OCI-LY7 (cell line): ENCODE data around the gene CCR3. TPM values are rescaled to one million over a fixed set of nuclear protein-coding genes. Genes with fewer than 3 reads are reported as not detected.

Experiments used
- BruUV-seq: library from RNA; stranded (reverse); fragments of 400-500 nt; replicated peaks from 2 replicates; lab custom pipeline; 2021; lab: Mats Ljungman, UMichigan
- CTCF ChIA-PET: fragments of 300-600 bp; sonication (Branson Sonifier 250); formaldehyde crosslinking; loops from one replicate; lab custom pipeline; 2022; ENCODE audit warnings: antibody characterized with exemption; ENCODE audit not compliant: unreplicated experiment; lab: Charles Lee
- POLR2A ChIA-PET: fragments of 300-600 bp; sonication (Branson Sonifier 250); formaldehyde crosslinking; loops from one replicate; lab custom pipeline; 2022; ENCODE audit warnings: antibody characterized with exemption; lab: Charles Lee
- DNase-seq: peaks from one replicate; pipeline ENCODE4 v3.0.0-alpha.2; 2015; ENCODE audit warnings: low spot score
- H2AFZ ChIP-seq: fragments of 200-600 bp; sonication (generic), shearing (Covaris generic); 2 replicates; pipeline ENCODE4 v1.6.1; 2014; ENCODE audit warnings: mild to moderate bottlenecking, antibody characterized with exemption, low read length, moderate library complexity
- H3K27ac ChIP-seq: fragments of 200-600 bp; sonication (generic); 2 replicates; pipeline ENCODE4 v1.5.1; 2014; ENCODE audit warnings: mixed run types, low read depth, mild to moderate bottlenecking, moderate library complexity, low read length, inconsistent platforms; ENCODE audit not compliant: poor library complexity, severe bottlenecking
- H3K36me3 ChIP-seq: fragments of 200-600 bp; sonication (generic); 2 replicates; pipeline ENCODE4 v1.6.1; 2014; ENCODE audit warnings: mild to moderate bottlenecking, antibody characterized with exemption, low read length, moderate library complexity, mixed read lengths; ENCODE audit not compliant: insufficient read depth
- H3K4me1 ChIP-seq: fragments of 200-600 bp; sonication (generic); 2 replicates; pipeline ENCODE4 v1.5.1; 2014; ENCODE audit warnings: mild to moderate bottlenecking, low read length; ENCODE audit not compliant: insufficient read depth, poor library complexity, severe bottlenecking
- H3K4me2 ChIP-seq: fragments of 200-600 bp; sonication (generic); 2 replicates; pipeline ENCODE4 v1.6.1; 2014; ENCODE audit warnings: mild to moderate bottlenecking, low read length
- H3K4me3 ChIP-seq: fragments of 200-600 bp; sonication (generic); 2 replicates; pipeline ENCODE4 v1.5.1; 2014; ENCODE audit warnings: mild to moderate bottlenecking, low read depth, low read length; ENCODE audit not compliant: poor library complexity, severe bottlenecking
- H3K79me2 ChIP-seq: fragments of 200-600 bp; sonication (generic); 2 replicates; pipeline ENCODE4 v1.6.1; 2016; ENCODE audit warnings: low read depth, mild to moderate bottlenecking, low read length, moderate library complexity, mixed read lengths; ENCODE audit not compliant: insufficient read depth
- H3K9me2 ChIP-seq: fragments of 200-600 bp; sonication (generic); 2 replicates; pipeline ENCODE4 v1.6.1; 2016; ENCODE audit warnings: mild to moderate bottlenecking, low read length, mixed read lengths; ENCODE audit not compliant: insufficient read depth
- H3K9me3 ChIP-seq: fragments of 200-600 bp; sonication (generic); 2 replicates; pipeline ENCODE4 v1.6.1; 2014; ENCODE audit warnings: mild to moderate bottlenecking, mixed run types, low read length, mixed read lengths
- H4K20me1 ChIP-seq: fragments of 200-600 bp; sonication (generic); 2 replicates; pipeline ENCODE4 v1.6.1; 2014; ENCODE audit warnings: mild to moderate bottlenecking, antibody characterized with exemption, low read length, moderate library complexity, mixed read lengths; ENCODE audit not compliant: insufficient read depth
- EZH2phosphoT487 ChIP-seq: fragments of 200-600 bp; sonication (generic); IDR thresholded peaks from 2 replicates; pipeline ENCODE4 v1.6.1; 2018; ENCODE audit warnings: low read depth, borderline replicate concordance, mild to moderate bottlenecking, mixed run types, antibody characterized with exemption, low read length, moderate library complexity, mixed read lengths
- intact Hi-C: fragments of 100-400 bp; cut with micrococcal nuclease; formaldehyde crosslinking; loops from one replicate; pipeline ENCODE4 v1.10.0; 2022; ENCODE audit not compliant: unreplicated experiment
- total RNA-seq, 2 experiments: library from RNA; depleted of rRNA in 1 of 2; stranded (reverse); fragments of >200 nt in 1 of 2; shearing (Covaris generic) in 1 of 2; gene quantifications; 2 replicates each; pipeline ENCODE4 v1.2.3, GENCODE V29; 2014 to 2022
- TF ChIP-seq, protein P1 (sequence below): fragments of 200-600 bp; sonication (generic); conservative IDR thresholded peaks from 2 replicates; pipeline ENCODE4 v1.5.1; 2014; ENCODE audit warnings: mild to moderate bottlenecking, antibody characterized with exemption, low read length, moderate library complexity, mixed read lengths

CCR3 gene
- total RNA-seq, 2 experiments from 2014 or later: not detected

DNA sequence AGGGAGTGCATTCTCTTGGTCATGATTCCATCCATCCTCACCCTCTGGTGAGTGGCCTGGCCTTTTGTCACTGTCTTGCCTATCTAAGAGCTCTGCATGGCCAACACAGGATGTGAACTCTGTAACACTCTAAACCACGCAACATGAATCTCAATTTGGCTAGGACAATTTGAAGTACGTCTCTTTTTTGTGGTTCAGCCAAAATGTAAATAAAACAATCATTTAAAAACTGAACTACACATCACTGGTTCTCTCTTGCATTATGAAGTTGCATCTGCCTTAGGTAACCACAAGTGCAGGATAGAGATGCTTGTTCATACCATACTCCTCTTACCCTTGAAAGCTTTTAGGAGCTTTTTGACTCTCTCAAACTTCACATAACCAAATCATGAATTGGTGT lies 27.3 kb downstream of the CCR3 start:
- POLR2A ChIA-PET: no interaction called here
- intact Hi-C loops: no loop called here

DNA sequence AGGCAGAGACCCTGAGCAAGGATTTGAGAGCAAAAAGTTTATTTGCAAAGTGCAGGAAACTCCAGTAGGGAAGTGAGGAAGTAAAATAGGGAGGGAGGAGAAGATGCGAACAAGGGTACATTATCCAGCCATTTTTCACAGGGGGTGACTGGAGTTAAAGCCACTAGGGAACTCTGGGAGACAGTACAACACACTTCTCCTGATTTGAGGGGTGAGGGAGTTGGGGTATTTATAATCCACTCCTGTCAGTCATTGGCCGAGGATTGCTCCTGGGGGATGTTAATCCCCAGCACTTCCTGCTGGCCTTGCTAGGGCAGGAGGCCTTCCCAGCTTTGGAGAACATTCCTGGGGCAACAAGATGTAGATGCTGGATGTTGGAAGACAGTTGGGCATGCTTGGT lies 28.2 kb downstream of the CCR3 start:
- Histone ChIP-seq H3K4me1 (no peaks in the 10 kb centered on the region), H4K20me1 (no peaks in the 10 kb centered on the region), H3K4me2 (no peak overlapping the region), H3K9me2 (no peaks in the 10 kb centered on the region), H3K79me2 (no peaks in the 10 kb centered on the region), H3K4me3 (no peak overlapping the region), H2AFZ (no peak overlapping the region), H3K27ac (no peak overlapping the region), H3K36me3 (no peaks in the 10 kb centered on the region), H3K9me3 (no peaks in the 10 kb centered on the region)
- TF ChIP-seq, protein P1, sequence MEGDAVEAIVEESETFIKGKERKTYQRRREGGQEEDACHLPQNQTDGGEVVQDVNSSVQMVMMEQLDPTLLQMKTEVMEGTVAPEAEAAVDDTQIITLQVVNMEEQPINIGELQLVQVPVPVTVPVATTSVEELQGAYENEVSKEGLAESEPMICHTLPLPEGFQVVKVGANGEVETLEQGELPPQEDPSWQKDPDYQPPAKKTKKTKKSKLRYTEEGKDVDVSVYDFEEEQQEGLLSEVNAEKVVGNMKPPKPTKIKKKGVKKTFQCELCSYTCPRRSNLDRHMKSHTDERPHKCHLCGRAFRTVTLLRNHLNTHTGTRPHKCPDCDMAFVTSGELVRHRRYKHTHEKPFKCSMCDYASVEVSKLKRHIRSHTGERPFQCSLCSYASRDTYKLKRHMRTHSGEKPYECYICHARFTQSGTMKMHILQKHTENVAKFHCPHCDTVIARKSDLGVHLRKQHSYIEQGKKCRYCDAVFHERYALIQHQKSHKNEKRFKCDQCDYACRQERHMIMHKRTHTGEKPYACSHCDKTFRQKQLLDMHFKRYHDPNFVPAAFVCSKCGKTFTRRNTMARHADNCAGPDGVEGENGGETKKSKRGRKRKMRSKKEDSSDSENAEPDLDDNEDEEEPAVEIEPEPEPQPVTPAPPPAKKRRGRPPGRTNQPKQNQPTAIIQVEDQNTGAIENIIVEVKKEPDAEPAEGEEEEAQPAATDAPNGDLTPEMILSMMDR: no peak
- TF ChIP-seq EZH2phosphoT487: no peak
- ChIA-PET POLR2A (no interaction called here), CTCF (no interaction called here)
- intact Hi-C loops: no loop called here
- no TSS peak for BruUV-seq
- no peak for DNase-seq

More for the DNA sequence above, 27.3 kb downstream of the CCR3 start:
- Histone ChIP-seq H3K36me3 (no peaks in the 10 kb centered on the region), H3K4me1 (no peaks in the 10 kb centered on the region), H3K9me2 (no peaks in the 10 kb centered on the region), H4K20me1 (no peaks in the 10 kb centered on the region), H3K27ac (no peak overlapping the region), H2AFZ (no peak overlapping the region), H3K4me3 (no peak overlapping the region), H3K9me3 (no peaks in the 10 kb centered on the region), H3K4me2 (no peak overlapping the region), H3K79me2 (no peaks in the 10 kb centered on the region)
- BruUV-seq: no TSS peak
- CTCF ChIA-PET: no interaction called here
- no peak for DNase-seq
- no peak for TF ChIP-seq EZH2phosphoT487
- TF ChIP-seq, protein P1: no peak

DNA sequence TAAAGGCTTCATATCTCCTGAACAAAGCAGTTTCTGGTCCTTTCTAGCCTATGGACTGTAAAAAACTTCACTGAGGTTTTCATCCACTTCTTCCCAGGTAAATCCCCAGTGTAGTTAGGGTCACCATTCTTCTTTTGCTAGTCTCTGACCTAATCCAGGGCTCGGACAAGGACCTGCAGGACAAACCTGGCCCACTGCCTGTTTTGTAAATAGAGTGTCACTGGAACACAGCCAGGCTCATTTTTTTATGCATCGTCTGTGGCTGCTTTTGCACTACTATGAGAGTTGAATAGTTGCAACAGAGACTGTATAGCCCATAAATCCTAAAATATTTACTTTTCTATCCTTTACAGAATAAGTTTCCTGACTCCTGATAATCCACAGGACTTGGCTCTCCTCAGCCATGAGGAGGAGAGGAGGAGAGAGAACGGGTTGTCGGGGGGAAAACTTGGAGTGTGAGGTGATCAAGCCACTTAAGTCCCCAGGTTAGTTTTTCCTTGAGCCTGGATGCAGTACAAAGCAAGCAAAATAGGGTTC lies 29.0 kb downstream of the CCR3 start:
- H3K4me1 ChIP-seq: no peaks in the 10 kb centered on the region
- no peak overlapping the region for H3K27ac ChIP-seq
- H3K36me3 ChIP-seq: no peaks in the 10 kb centered on the region
- no peak overlapping the region for H2AFZ ChIP-seq
- no TSS peak for BruUV-seq
- TF ChIP-seq, protein P1: no peak
- TF ChIP-seq EZH2phosphoT487: no peak
- no peak overlapping the region for H3K4me2 ChIP-seq
- H3K4me3 ChIP-seq: no peak overlapping the region
- no peak for DNase-seq
- intact Hi-C loops: no loop called here
- no peaks in the 10 kb centered on the region for H3K79me2 ChIP-seq
- H4K20me1 ChIP-seq: no peaks in the 10 kb centered on the region
- no peaks in the 10 kb centered on the region for H3K9me3 ChIP-seq
- H3K9me2 ChIP-seq: no peaks in the 10 kb centered on the region
- ChIA-PET POLR2A (no interaction called here), CTCF (no interaction called here)
